ENCODE results near the gene LGR4. TPM values are rescaled to one million over a fixed set of nuclear protein-coding genes. Genes with fewer than 3 reads are reported as not detected.

LGR4 gene
- total and polyA plus RNA-seq, 9 of the 15 experiments (the other 6 are each of a cell fraction or from before 2014, with no cell fraction given): 0.94 to 10.1 (median 5.8) TPM

- in situ Hi-C loops (cut with MboI) (loop anchor here (5.0 kb wide), 1 partner anchor 50 kb away; no protein-coding TSS in a partner anchor), intact Hi-C loops (cut with micrococcal nuclease) (loop anchor here (1.0 to 5.0 kb wide), 2 partner anchors 48 to 100 kb away; partner anchors contain the start of gene LGR4)
- Histone ChIP-seq H3K9ac (ENCODE audit: insufficient read depth in 1 of 2, low read depth in 2 of 2, low read length in 2 of 2) (peak overlapping the region in 1 of 2 experiments; percentile 14; a peak in 1 of 4 replicates), H2AFZ (ENCODE audit: low read depth, low read length) (no peak overlapping the region), H3K79me2 (ENCODE audit: control insufficient read depth, insufficient read depth, low read length) (no peaks in the 10 kb centered on the region), H3K27me3 (ENCODE audit: control insufficient read depth in 2 of 2, insufficient read depth in 2 of 2, low read length in 2 of 2) (no peaks in the 10 kb centered on the region), H3K4me2 (ENCODE audit: insufficient read depth, low read length) (peak overlapping the region; percentile 32), H3K4me3 (no peak overlapping the region), H4K20me1 (replicated peaks; ENCODE audit: control insufficient read depth, insufficient read depth, low read length) (no peaks in the 10 kb centered on the region), H3K4me1 (replicated peaks in 1 of 2; ENCODE audit: control insufficient read depth in 2 of 2, insufficient read depth in 2 of 2, low read length in 2 of 2) (peaks cover 14 to 34% of the 10 kb centered on the region in 2 experiments; a peak in 4 of 5 replicates), H3K9me3 (replicated peaks; ENCODE audit: control insufficient read depth, insufficient read depth, low read depth, low read length) (no peaks in the 10 kb centered on the region), H3K27ac (ENCODE audit: extremely low read depth, low read depth, low read length) (no peak overlapping the region), H3K36me3 (ENCODE audit: control insufficient read depth, insufficient read depth, low read length) (no peaks in the 10 kb centered on the region; the same call in 2 of the 3 replicates), H3K9me1 (ENCODE audit: control insufficient read depth, insufficient read depth, low read length) (no peaks in the 10 kb centered on the region)
- POLR2A ChIA-PET: interaction anchor here (0.6 kb wide), 1 partner anchor 14 kb away, joined by 3 read pairs; no protein-coding TSS in a partner anchor
- peak; percentile 20 to 76 (median 44) for DNase-seq (ENCODE audit: extremely low read depth in 1 of 4, low spot score in 3 of 4)
- FAIRE-seq: peak; percentile 89
- 0% methylated on average over 2 of the region's 2 CpGs for WGBS (ENCODE audit: insufficient coverage, low coverage, missing lambda C conversion rate)
- BruUV-seq (replicated peaks): no TSS peak
- CTCF ChIA-PET (ENCODE audit: low intra/inter-chr PET ratio): no interaction called here
- ATAC-seq: peak; percentile 82
- TF ChIP-seq ZNF197 (CRISPR knock-in tag; IDR thresholded peaks at IDR 0.05; ENCODE audit: low read depth) (no peak), TSC22D4 (tag; IDR thresholded peaks at IDR 0.05) (no peak), NFATC3 (IDR thresholded peaks at IDR 0.05) (no peak), KAT7 (CRISPR knock-in tag; IDR thresholded peaks at IDR 0.05; ENCODE audit: borderline replicate concordance) (no peak), SIX5 (IDR thresholded peaks at IDR 0.05; ENCODE audit: borderline replicate concordance in 1 of 2, insufficient read depth in 1 of 2, low read depth in 1 of 2, low read length in 2 of 2) (no peak), BCOR (IDR thresholded peaks at IDR 0.05) (peak; percentile 14; the same call in 1 of the 2 replicates), NCOR1 (IDR thresholded peaks at IDR 0.05) (peak; percentile 92), ZNF134 (CRISPR knock-in tag; conservative IDR thresholded peaks at IDR 0.05) (no peak), SREBF2 (CRISPR knock-in tag; IDR thresholded peaks at IDR 0.05) (no peak), FOXA3 (CRISPR knock-in tag; conservative IDR thresholded peaks at IDR 0.05 in 1 of 2, IDR thresholded peaks at IDR 0.05 in 1 of 2) (peak in 1 of 2 experiments; percentile 57; a peak in 2 of 4 replicates), CCAR2 (IDR thresholded peaks at IDR 0.05; ENCODE audit: low read depth, low read length) (no peak), HLTF (IDR thresholded peaks at IDR 0.05) (no peak), MCM7 (IDR thresholded peaks at IDR 0.05) (no peak), NFIC (IDR thresholded peaks at IDR 0.05) (peak; percentile 69), ZBTB1 (CRISPR knock-in tag; IDR thresholded peaks at IDR 0.05; ENCODE audit: borderline replicate concordance, low read depth) (no peak), ZBTB17 (CRISPR knock-in tag; IDR thresholded peaks at IDR 0.05) (no peak), TCF15 (CRISPR knock-in tag; IDR thresholded peaks at IDR 0.05) (no peak), XRCC3 (IDR thresholded peaks at IDR 0.05) (no peak), ZNF740 (CRISPR knock-in tag; IDR thresholded peaks at IDR 0.05) (no peak), ZNF740 (tag; IDR thresholded peaks at IDR 0.05) (no peak), SMARCA4 (IDR thresholded peaks at IDR 0.05) (peak; percentile 94), GMEB1 (CRISPR knock-in tag; IDR thresholded peaks at IDR 0.05) (no peak)
Measured at GRCh38 chr11:27372164-27372563, 100.4 kb downstream of the LGR4 start.
